Mucosa of descending colon (tissue), 3 donors: Measurements from ENCODE around the gene PTPN1. TPM values are rescaled to one million over a fixed set of nuclear protein-coding genes. Genes with fewer than 3 reads are reported as not detected.
A peak's percentile ranks its signal among the peaks of the same experiment; 100 is the strongest.
"Not testable (repeated sequence)": the region's sequence is repeated elsewhere in the genome, so short reads cannot be mapped to it uniquely, and the experiment has no call there.

Experiments
- ATAC-seq: fragments of 200-7000 bp; cut with Tn5 transposase; one replicate; pipeline ENCODE4 v1.9.1; 2020; ENCODE audit warnings: mild to moderate bottlenecking, moderate library complexity
- DNase-seq, 3 donors: peaks; one replicate each; pipeline ENCODE4 v3.0.0-alpha.2; 2020
- H3K36me3 ChIP-seq: fragments of 200-600 bp; one replicate; pipeline ENCODE4 v1.8.0; 2021; ENCODE audit warnings: low read depth, mild to moderate bottlenecking
- H3K4me1 ChIP-seq: fragments of 200-600 bp; one replicate; pipeline ENCODE4 v1.8.0; 2021; ENCODE audit warnings: low read depth, mild to moderate bottlenecking
- H3K4me3 ChIP-seq: fragments of 200-600 bp; one replicate; pipeline ENCODE4 v1.8.0; 2021; ENCODE audit warnings: mild to moderate bottlenecking
- H3K9me3 ChIP-seq: fragments of 200-600 bp; one replicate; pipeline ENCODE4 v1.8.0; 2021; ENCODE audit warnings: mild to moderate bottlenecking
- intact Hi-C, 2 donors: fragments of 100-400 bp; cut with DNase I in 1 of 2; cut with micrococcal nuclease in 1 of 2; formaldehyde crosslinking; loops; one replicate each; pipeline versions ENCODE4 v1.11.0 to v1.11.1; 2022; cut with DNase I, micrococcal nuclease
- total RNA-seq, 3 donors: library from RNA; stranded (reverse); fragmentation: NEBNext Ultra II Directional in 2 of 3; extraction: Animal tissue kit (Norgen Biotek cat#: 25700) in 2 of 3; gene quantifications; one replicate each; pipeline versions ENCODE4 v1.2.1 to v1.2.4, GENCODE V29; 2021 to 2023
- TF ChIP-seq, protein P1 (sequence below): fragments of 200-600 bp; IDR thresholded peaks from one replicate; pipeline ENCODE4 v1.8.0; 2022; ENCODE audit warnings: antibody characterized with exemption, mild to moderate bottlenecking
- donor health status: DM: no; HTN: no; CAD: no; lungs with moderate emphysema.
- donor health status: DM: no; HTN: no; CAD: no.
- donor health status: DM: no; HTN: yes; CAD: no.

PTPN1 gene
- total RNA-seq, 3 donors from 2014 or later: 33.2 to 35.1 (median 33.4) TPM

DNA sequence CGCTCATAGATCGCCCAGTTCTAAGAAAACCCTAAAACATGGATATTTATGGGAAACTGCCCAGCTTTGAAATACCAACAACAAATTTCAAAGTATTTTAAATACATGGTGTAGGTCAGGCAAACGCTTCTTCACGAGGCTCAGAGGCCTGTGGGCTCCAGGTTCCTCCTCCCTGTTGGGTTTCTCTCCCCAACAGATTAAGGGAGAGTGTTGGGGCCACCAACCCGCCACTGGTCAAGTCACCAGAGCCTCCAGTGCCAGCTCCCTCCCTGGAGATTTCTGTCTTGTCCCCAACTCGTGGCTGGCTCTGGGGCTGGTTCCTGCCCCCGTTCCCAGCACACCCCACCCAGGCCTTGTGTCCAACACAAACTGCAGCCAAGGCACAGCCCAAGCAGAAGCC lies 87.9 kb downstream of the PTPN1 start:
- ATAC-seq (no peak), DNase-seq (no peak)
- H3K4me1 ChIP-seq: no peaks in the 10 kb centered on the region
- intact Hi-C loops: no loop called here
- no peaks in the 10 kb centered on the region for H3K9me3 ChIP-seq
- no peak overlapping the region for H3K4me3 ChIP-seq
- H3K36me3 ChIP-seq: no peaks in the 10 kb centered on the region
- TF ChIP-seq, protein P1, sequence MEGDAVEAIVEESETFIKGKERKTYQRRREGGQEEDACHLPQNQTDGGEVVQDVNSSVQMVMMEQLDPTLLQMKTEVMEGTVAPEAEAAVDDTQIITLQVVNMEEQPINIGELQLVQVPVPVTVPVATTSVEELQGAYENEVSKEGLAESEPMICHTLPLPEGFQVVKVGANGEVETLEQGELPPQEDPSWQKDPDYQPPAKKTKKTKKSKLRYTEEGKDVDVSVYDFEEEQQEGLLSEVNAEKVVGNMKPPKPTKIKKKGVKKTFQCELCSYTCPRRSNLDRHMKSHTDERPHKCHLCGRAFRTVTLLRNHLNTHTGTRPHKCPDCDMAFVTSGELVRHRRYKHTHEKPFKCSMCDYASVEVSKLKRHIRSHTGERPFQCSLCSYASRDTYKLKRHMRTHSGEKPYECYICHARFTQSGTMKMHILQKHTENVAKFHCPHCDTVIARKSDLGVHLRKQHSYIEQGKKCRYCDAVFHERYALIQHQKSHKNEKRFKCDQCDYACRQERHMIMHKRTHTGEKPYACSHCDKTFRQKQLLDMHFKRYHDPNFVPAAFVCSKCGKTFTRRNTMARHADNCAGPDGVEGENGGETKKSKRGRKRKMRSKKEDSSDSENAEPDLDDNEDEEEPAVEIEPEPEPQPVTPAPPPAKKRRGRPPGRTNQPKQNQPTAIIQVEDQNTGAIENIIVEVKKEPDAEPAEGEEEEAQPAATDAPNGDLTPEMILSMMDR: no peak

DNA sequence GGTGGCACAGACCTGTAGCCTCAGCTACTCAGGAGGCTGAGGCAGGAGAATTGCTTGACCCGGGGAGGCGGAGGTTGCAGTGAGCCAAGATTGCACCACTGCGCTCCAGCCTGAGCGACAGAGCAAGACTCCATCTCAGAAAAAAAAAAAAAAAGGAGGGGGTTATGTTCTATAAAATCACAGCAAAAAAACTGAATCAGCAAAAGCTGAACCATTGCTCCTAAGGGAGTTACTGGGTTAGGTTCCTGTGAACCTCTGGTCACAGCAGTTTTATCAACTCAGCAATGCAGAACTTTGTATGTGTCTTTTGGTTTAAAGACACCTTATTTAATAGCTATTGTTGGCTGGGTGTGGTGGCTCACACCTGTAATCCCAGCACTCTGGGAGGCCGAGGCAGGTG lies 88.6 kb downstream of the PTPN1 start:
- H3K9me3 ChIP-seq, DNase-seq, H3K4me1 ChIP-seq, ATAC-seq, H3K36me3 ChIP-seq, H3K4me3 ChIP-seq, intact Hi-C loops: not testable (repeated sequence)

DNA sequence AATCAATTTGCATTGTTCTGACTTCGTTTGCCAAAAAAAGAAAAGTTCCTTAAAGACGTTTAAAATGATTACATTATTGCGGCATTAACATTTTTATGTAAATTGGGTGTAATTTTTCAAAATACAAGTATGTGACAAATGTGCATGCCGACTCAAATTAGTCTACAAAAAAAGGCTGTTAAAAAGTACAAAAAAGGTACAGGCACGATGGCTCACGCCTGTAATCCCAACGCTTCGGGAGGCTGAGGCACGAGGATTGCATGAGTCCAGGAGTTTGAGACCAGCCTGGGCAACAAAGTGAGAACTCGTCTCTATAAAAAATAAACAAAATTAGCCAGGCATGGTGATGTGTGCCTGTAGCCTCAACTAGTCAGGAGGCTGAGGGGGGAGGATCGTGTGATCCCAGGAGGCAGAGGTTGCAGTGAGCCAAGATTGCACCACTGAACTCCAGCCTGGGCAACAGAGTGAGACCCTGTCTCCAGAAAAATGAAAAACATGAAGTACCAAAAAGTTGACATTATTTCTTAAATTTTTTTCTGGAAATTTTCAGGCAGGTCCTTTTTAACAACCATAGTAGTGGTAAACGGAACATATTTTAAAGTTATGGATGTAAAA lies 90.2 kb downstream of the PTPN1 start:
- TF ChIP-seq, protein P1: no peak
- Histone ChIP-seq H3K36me3 (no peaks in the 10 kb centered on the region), H3K4me3 (no peak overlapping the region), H3K9me3 (no peaks in the 10 kb centered on the region), H3K4me1 (no peaks in the 10 kb centered on the region)
- intact Hi-C loops: no loop called here
- DNase-seq (no peak), ATAC-seq (no peak)

DNA sequence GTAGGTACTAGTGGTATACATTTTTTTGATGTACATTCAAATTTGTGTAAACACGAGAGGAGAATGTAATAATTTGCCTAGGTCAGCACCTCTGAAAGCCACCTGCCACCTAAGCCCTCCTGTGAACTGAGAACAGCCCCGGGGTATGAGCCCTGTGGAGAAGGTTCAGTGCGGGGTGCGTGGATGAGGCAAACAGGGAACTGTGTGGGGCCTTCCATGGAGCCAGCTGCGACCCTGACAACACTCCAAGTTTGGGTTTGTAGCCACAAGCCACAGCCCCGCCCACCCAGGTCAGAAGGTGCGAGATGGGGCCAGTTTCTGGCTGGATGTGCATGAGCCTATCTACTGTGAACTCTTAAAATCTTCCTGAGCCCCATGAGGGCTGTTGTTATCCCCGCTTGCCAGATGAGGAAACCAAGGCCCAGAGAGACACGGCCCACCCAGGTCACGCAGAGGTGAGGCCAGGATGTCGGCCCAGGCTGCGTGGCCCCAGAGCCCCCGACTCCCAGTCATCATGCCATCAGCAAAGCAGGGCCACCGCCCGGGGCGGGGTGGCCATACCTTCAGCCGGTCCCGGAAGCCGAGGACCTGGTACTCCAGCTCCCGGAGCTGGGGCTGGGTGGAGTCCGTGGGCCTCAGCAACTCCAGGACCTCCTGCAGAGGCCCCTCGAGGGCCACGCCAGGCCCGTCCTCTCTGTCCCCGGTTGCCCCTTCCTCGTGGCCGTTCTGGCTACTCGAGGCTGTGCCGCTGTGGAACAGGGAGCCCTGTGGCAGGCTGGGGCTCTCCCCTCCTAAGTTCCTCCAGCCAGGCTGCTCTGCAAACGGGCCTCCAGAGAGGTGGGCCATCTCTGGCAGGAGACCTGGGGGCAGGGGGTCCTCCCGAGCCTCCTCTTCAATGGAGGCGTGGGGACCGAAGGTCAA lies 91.6 kb downstream of the PTPN1 start:
- ATAC-seq: peak; percentile 56

DNA sequence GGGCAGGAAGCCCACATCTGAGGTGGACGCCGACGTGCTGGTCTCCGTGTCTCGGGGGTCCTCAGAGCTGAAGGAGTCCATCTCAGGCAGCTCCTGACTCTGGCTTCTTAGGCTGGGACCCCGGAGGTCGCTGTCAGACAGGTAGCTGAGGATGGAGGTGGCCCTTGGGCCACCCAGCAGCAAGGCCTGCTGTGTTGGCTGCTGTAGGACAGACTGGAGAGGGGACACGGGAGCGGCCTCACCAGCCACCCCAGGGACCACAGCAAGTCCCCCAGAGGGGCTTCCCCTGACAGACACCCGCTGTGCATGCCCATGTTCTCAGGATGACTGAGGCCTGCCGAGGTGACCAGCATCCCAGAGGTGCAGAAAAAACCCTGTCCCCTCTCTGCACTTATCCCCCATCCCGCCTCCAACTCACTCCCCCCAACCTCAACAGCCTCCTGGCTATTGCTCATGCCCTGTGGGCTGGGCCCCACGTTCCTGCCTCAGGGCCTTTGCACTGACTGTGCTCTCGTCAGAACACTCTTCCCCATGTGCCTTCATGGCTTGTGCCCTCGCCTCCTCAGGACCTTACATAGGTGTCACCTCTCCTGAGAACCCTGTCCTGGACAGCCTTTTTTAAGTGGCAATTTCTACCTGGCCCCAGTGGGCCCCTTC lies 92.4 kb downstream of the PTPN1 start:
- TF ChIP-seq, protein P1: no peak
- no peak for DNase-seq
- Histone ChIP-seq H3K36me3 (no peaks in the 10 kb centered on the region), H3K4me3 (no peak overlapping the region), H3K4me1 (no peaks in the 10 kb centered on the region), H3K9me3 (no peaks in the 10 kb centered on the region)
- intact Hi-C loops: no loop called here
- no peak for ATAC-seq

More for the DNA sequence above, 91.6 kb downstream of the PTPN1 start:
- H3K9me3 ChIP-seq: no peaks in the 10 kb centered on the region
- DNase-seq: no peak
- no peaks in the 10 kb centered on the region for H3K36me3 ChIP-seq
- no peaks in the 10 kb centered on the region for H3K4me1 ChIP-seq
- TF ChIP-seq, protein P1: no peak
- no peak overlapping the region for H3K4me3 ChIP-seq
- intact Hi-C loops: no loop called here

DNA sequence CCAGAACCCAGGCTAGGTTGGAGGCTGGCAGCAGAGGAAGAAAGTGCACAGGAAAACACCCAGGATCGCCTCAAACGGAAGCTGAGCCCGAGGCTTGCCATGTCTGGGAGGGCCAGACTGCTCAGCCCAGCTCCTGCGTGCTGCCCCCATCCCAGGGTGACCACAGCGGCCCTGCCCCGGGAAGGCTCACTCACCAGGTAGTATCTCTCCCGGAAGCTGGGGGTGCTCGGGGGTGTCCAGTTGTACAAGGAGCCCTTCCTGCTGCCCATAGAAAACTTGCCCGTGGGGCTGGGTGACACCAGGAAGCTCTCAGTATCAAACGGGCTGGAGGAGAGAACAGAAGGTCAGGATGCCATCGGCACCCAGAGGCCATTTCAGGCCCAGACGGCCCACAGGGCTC lies 94.3 kb downstream of the PTPN1 start:
- Histone ChIP-seq H3K4me3 (no peak overlapping the region), H3K4me1 (no peaks in the 10 kb centered on the region), H3K9me3 (no peaks in the 10 kb centered on the region), H3K36me3 (no peaks in the 10 kb centered on the region)
- DNase-seq: no peak
- intact Hi-C loops: no loop called here
- TF ChIP-seq, protein P1: no peak
- ATAC-seq: no peak
